Measurements from ENCODE around the gene FAM117A. TPM values are rescaled to one million over a fixed set of nuclear protein-coding genes. Genes with fewer than 3 reads are reported as not detected.

Gene FAM117A
- total RNA-seq, 2 donors from 2014 or later, result 30.9 to 46.4 TPM

- DNase-seq (ENCODE audit: low spot score), result no peak
- intact Hi-C loops (cut with DNase I), result loop anchor here (5.0 kb wide), 1 partner anchor 34 kb away; no protein-coding TSS in a partner anchor
- Histone ChIP-seq H3K36me3 (no peaks in the 10 kb centered on the region), H3K9me3 (no peaks in the 10 kb centered on the region), H3K4me3 (no peak overlapping the region), H3K4me1 (replicated peaks) (peaks cover 11% of the 10 kb centered on the region), H3K27ac (peak overlapping the region; percentile 35 to 62), H3K27me3 (replicated peaks; ENCODE audit: insufficient read depth) (no peaks in the 10 kb centered on the region)
- TF ChIP-seq POLR2A (IDR thresholded peaks at IDR 0.05) (no peak), POLR2AphosphoS5 (IDR thresholded peaks at IDR 0.05) (no peak)
- TF ChIP-seq, protein P1, sequence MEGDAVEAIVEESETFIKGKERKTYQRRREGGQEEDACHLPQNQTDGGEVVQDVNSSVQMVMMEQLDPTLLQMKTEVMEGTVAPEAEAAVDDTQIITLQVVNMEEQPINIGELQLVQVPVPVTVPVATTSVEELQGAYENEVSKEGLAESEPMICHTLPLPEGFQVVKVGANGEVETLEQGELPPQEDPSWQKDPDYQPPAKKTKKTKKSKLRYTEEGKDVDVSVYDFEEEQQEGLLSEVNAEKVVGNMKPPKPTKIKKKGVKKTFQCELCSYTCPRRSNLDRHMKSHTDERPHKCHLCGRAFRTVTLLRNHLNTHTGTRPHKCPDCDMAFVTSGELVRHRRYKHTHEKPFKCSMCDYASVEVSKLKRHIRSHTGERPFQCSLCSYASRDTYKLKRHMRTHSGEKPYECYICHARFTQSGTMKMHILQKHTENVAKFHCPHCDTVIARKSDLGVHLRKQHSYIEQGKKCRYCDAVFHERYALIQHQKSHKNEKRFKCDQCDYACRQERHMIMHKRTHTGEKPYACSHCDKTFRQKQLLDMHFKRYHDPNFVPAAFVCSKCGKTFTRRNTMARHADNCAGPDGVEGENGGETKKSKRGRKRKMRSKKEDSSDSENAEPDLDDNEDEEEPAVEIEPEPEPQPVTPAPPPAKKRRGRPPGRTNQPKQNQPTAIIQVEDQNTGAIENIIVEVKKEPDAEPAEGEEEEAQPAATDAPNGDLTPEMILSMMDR (IDR thresholded peaks at IDR 0.05), result no peak
- WGBS, result 20% methylated on average over 8 of the region's 8 CpGs
Observed at GRCh38 chr17:49723423-49723822, 40.5 kb downstream of the FAM117A start.

DNA sequence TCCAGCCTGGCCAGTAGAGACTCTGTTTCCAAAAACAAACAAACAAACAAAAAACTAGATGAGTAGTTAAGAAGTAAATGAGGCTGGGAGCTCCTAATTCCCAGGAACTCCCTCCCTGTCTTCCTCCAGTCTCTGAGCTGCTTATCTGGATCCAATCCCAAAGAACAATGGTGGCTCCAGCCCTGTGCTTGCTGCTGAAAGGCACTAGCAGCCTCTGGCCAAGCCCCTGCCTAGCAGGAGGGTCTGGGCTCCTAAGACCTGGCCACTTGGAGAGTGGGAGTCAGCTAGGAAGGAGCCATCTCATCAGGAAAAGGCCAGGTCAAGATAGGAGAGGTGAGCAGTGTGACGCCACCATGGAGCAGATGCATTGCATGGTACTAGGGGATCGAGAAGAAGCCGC lies 41.9 kb downstream of the FAM117A start:
- H3K9me3 ChIP-seq, result no peaks in the 10 kb centered on the region
- no peak for DNase-seq (ENCODE audit: low spot score)
- peak overlapping the region in 1 of 2 donors; percentile 62 for H3K27ac ChIP-seq
- intact Hi-C loops (cut with DNase I), result loop anchor here (5.0 kb wide), 1 partner anchor 35 kb away; no protein-coding TSS in a partner anchor
- peaks cover 11% of the 10 kb centered on the region for H3K4me1 ChIP-seq (replicated peaks)
- no peaks in the 10 kb centered on the region for H3K36me3 ChIP-seq
- WGBS, result 94% methylated on average over 3 of the region's 3 CpGs
- H3K27me3 ChIP-seq (replicated peaks; ENCODE audit: insufficient read depth), result no peaks in the 10 kb centered on the region
- H3K4me3 ChIP-seq, result no peak overlapping the region
- no peak for TF ChIP-seq POLR2AphosphoS5 (IDR thresholded peaks at IDR 0.05)
- TF ChIP-seq, protein P1 (IDR thresholded peaks at IDR 0.05), result no peak
- no peak for TF ChIP-seq POLR2A (IDR thresholded peaks at IDR 0.05)

DNA sequence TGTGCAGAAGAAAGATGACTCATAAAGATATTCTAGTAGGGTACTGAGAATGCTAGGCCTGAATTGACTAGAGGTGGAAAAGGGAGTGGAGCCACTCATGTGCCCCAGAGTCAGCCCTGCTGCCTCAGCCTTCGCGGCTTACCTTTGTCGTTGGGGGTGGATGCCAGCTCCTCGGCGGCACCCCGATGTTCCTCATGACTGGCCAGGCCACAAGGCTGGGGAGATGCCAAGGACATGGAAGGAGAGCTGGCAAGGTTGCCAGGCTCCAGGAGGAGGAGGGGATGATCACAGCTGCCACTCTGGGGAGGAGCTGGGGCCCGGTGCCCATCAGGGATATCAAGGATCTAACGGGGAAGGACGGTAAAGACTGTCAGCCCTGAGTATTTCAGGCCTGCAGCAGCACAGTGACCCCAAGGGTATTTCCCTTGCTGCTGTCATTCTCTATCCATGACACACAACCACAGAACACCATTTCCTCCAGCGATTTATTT lies 46.5 kb downstream of the FAM117A start:
- Histone ChIP-seq H3K4me1 (replicated peaks) (no peaks in the 10 kb centered on the region), H3K4me3 (no peak overlapping the region), H3K9me3 (no peaks in the 10 kb centered on the region), H3K27me3 (replicated peaks; ENCODE audit: insufficient read depth) (no peaks in the 10 kb centered on the region), H3K27ac (no peak overlapping the region), H3K36me3 (no peaks in the 10 kb centered on the region)
- intact Hi-C loops (cut with DNase I), result no loop called here
- no peak for TF ChIP-seq POLR2AphosphoS5 (IDR thresholded peaks at IDR 0.05)
- TF ChIP-seq POLR2A (IDR thresholded peaks at IDR 0.05), result no peak
- TF ChIP-seq, protein P1 (IDR thresholded peaks at IDR 0.05), result no peak
- WGBS, result 82% methylated on average over 10 of the region's 10 CpGs
- DNase-seq (ENCODE audit: low spot score), result no peak

DNA sequence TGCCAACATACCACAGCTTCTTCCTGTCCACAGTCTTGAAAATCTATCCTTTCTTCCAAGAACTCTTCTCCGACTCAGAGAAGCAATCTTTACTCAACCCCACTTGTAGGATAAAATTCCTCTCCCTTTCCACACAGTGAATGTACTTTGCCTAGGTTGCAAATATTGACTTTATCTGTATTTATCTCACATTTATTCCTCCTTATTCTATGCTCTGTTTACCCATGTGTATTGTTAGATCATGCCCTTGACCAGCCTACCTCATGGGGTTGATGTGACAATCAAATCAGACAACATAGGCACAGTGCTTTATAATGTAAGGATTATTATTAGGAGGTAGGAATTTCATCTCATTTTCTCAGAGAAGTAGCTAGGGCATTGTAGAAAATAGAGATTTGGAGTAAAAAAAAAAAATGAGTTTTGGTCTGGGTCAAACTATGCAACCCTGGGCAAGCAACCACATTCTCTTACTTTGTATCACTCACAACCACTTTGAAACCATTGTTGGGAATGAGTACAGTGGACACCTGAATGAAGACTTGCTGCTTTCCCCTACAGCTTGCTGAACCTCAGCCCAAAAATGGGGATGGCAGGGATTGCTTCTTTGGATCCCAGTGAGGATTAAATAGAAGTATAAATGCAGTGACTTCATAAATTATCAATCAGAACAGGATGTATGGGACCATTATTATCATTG lies 47.1 kb downstream of the FAM117A start:
- no peaks in the 10 kb centered on the region for H3K4me1 ChIP-seq (replicated peaks)
- intact Hi-C loops (cut with DNase I), result no loop called here
- H3K27ac ChIP-seq, result peak overlapping the region in 1 of 2 donors; percentile 17
- H3K9me3 ChIP-seq, result no peaks in the 10 kb centered on the region
- no peak for TF ChIP-seq POLR2A (IDR thresholded peaks at IDR 0.05)
- peak; percentile 22 for TF ChIP-seq POLR2AphosphoS5 (IDR thresholded peaks at IDR 0.05)
- TF ChIP-seq, protein P1 (IDR thresholded peaks at IDR 0.05), result no peak
- no peaks in the 10 kb centered on the region for H3K27me3 ChIP-seq (replicated peaks; ENCODE audit: insufficient read depth)
- H3K36me3 ChIP-seq, result no peaks in the 10 kb centered on the region
- WGBS, result 56% methylated on average over 1 of the region's 1 CpG
- no peak for DNase-seq (ENCODE audit: low spot score)
- H3K4me3 ChIP-seq, result no peak overlapping the region
